Frontal cortex (tissue), 4 donors: ENCODE results near the gene MKX. TPM values are rescaled to one million over a fixed set of nuclear protein-coding genes. Genes with fewer than 3 reads are reported as not detected.

ENCODE experiments used
- DNase-seq, 2 donors: peaks; one replicate each; pipeline ENCODE4 v3.0.0; 2012; ENCODE audit warnings: low spot score in 2 of 2
- FAIRE-seq: peaks from 2 replicates; lab custom pipeline; 2012; peaks lifted over from hg19 to GRCh38; lab: Jason Lieb, UNC
- total RNA-seq: library from RNA; depleted of rRNA; stranded (reverse); fragments of >200 nt; gene quantifications from one replicate; pipeline ENCODE4 v1.2.3, GENCODE V29; 2014
- donor health status: control.
- donor health status: control.
- donor health status: control.

MKX gene
- total RNA-seq, 1 donor from 2014 or later: 1.6 TPM

DNA sequence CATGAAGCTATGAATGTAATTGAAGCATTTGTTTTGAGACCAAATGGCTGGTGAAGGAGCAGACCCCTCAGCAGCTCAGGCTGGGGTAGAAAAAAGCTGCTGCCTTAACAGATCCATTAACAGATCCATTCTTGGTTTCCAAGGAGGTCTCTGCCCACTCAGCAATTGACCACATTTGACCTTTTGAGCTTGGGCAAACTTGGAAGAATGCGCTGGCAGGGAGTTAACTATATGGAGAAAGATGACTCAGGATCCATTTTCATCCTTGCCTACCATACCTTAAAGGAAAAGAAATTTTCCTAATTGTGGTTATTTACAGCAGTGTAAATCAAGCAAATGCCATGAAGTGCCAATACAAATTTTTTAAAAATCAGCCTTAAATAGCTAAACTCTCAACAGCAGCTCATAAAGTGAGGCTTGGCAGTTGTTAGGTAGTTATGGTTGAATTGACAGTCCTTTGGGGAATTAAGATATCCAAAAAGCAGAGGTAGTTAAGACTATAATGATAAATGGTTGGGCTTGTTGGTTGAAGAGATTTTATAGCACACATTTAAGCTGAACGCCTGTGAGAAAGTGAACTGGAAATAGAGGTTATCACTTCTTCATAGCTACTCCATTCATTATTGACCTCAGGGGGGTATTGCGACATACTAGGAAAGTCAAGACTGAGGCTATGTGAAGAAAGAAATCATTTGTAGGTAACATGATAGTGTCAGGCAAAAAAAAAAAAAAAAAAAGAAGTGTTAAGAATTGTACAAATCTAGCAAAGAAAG lies 83.9 kb downstream of the MKX start:
- FAIRE-seq (no peak), DNase-seq (no peak)

DNA sequence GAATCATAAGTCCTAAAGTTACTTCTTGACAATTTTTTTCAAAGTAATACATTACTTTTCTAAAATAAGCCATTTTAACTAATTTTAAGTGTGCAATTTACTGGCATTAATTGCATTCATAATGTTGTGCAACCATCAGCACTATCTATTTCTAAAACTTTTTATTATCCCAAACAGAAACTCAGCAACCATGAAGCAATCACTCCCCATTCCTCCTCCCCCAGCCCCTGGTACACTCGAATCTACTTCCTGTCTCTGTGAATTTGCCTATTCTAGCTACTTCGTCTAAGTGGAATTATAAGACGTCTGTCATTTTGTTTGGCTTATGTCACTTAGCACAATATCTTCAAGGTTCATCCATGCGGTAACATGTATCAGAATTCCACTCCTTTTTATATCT lies 84.9 kb downstream of the MKX start:
- DNase-seq (no peak), FAIRE-seq (no peak)

DNA sequence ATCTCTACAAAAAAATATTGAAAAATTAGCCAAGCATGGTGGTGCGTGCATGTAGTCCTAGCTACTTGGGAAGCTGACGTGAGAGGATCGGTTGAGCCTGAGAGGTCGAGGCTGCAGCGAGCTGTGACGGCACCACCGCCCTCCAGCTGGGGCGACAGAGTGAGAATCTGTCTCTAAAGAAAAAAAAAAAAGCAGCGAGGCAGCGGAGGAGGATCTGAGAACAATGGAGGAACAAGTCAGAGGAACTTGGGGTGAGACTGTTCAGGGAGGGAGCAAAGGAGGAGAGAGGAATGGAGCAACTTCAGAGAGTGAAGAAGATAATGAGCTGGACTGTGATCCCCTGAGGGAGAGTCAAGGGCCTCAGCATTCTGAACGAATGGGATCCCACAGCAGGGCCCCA lies 85.4 kb downstream of the MKX start:
- FAIRE-seq: no peak
- no peak for DNase-seq

GRCh38 chr10:27659786-27660185 lies 85.8 kb downstream of the MKX start:
- no peak for FAIRE-seq
- no peak for DNase-seq

GRCh38 chr10:27658788-27659187 lies 86.8 kb downstream of the MKX start:
- FAIRE-seq: no peak
- no peak for DNase-seq

- DNase-seq (no peak), FAIRE-seq (no peak)
Measured at GRCh38 chr10:27655296-27655695, 90.3 kb downstream of the MKX start.

- no peak for FAIRE-seq
- DNase-seq: no peak
Measured at GRCh38 chr10:27654284-27654683, 91.3 kb downstream of the MKX start.

GRCh38 chr10:27646604-27647175 lies 98.9 kb downstream of the MKX start:
- FAIRE-seq: no peak
- no peak for DNase-seq

- FAIRE-seq: no peak
Measured at GRCh38 chr10:27646194-27646593, 99.4 kb downstream of the MKX start.

GRCh38 chr10:27644307-27644939 lies 101.2 kb downstream of the MKX start:
- no peak for DNase-seq
- no peak for FAIRE-seq

More at GRCh38 chr10:27646194-27646593, 99.4 kb downstream of the MKX start:
- no peak for DNase-seq

- FAIRE-seq (no peak), DNase-seq (no peak)
Measured at GRCh38 chr10:27643301-27643700, 102.3 kb downstream of the MKX start.

DNA sequence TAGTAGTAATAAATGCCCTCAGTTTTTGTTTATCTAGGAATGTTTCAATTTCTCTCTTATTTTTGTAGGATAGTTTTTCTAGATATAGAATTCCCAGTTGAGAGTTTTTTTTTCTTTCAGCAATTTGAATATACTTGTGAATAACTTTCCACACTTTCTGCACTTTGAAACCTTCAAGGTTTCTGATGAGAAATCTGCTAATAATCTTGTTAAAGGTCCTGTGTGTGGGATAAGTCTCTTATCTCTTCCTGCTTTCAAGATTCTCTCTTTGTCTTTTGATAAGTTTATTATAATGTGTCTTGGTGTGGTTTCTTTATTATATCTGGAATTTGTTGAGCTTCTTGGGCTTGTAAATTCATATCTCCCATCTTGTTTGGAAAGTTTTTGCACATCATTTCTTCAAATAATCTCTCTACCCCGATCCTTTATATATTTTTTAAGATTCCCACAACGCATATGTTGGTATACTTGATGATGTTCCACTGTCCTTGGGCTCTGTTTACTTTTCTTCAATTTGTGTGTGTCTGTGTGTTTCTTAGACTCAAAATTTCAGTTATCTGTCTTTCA lies 103.5 kb downstream of the MKX start:
- no peak for FAIRE-seq

DNA sequence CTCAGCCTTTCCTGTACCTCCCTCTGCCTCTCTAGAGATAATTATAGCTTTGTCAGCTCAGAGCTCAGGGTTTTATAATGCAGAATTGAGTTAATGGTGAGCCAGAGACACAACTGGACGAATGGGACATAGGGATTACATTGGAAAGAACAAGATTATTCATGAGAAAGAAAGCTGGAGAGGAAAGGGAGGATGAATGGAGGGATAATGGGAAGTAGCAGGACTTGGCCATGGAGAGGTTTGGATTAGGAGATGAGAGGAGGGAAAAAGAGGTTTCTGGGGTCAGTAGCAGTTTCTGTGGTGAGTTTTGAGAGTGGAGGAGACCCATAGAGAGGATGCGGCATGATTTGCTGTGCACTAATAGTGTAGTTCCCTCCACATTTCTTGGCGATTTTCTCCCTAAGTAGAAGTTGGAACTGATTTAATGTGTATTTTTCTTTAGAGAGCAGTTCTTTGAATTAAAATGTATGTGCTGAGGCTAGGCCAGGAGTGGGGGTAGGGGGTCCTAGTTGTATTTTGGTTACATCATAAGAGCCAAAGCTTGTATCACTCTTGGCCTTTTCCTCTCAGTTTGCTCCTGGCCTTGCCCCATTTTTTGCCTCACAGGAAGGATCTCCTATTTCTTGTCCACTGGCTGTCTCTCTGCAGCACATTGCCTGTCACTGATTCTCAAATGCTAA lies 107.4 kb downstream of the MKX start:
- no peak for FAIRE-seq
- no peak for DNase-seq

More for the DNA sequence above, 103.5 kb downstream of the MKX start:
- no peak for DNase-seq

GRCh38 chr10:27637601-27638000 lies 108.0 kb downstream of the MKX start:
- DNase-seq: no peak
- FAIRE-seq: no peak

DNA sequence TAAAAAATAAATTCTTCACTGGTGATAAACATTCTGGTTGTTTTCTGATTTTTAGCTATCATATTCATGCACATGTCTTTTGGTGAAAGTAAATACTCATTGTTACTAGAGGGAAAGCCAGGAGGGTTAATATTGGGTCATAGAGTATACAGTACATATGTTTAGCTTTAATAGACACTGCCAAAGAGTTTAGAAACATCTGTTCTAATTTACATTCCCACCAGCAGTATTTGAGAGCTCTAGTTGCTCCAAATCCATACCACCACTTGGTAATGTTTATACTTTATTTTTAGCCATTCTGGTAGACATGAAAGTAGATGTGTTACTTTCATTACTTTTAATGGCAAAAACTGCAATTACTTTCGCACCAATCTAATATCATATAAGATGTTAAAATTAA lies 108.8 kb downstream of the MKX start:
- FAIRE-seq (no peak), DNase-seq (no peak)

- no peak for DNase-seq
- no peak for FAIRE-seq
Measured at GRCh38 chr10:27635699-27636270, 109.8 kb downstream of the MKX start.

DNA sequence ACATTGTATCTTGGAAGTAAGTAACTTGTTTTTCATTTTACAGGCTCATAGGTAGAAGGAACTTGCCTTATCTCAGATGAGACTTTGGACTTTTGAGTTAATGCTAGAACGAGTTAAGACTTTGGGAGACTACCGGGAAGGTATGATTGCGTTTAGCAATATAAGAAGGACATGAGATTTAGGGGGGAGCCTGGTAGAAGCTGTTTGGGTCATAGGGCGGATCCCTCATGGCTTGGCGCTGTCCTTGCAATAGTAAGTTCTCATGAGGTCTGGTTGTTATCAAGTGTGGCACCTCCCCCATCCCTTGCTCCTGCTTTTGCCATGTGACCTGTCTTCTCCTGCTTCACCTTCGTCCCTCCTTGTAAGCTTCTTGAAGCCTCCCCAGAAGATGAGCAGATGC lies 110.3 kb downstream of the MKX start:
- DNase-seq: no peak
- FAIRE-seq: no peak

GRCh38 chr10:27628621-27629020 lies 117.0 kb downstream of the MKX start:
- no peak for DNase-seq
- no peak for FAIRE-seq

DNA sequence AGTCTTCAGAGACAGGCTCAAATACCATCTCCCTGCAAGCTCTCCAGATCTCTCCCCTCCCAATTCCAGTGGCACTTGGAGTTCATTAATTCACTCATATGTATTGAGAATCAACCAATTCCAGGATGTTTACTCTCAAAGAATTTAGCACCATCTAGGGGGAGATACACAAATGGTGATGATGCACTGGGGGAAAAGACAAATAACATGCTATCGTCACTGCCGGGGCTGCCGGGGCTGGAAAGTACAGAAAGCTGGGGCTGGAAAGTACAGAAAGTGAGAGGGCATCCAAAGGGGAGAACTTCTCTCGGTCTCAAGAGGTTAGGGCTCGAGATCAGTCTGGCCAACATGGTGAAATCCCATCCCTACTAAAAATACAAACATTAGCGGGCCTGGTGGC lies 118.7 kb downstream of the MKX start:
- DNase-seq: no peak
- no peak for FAIRE-seq
